H1 (cell line): ENCODE measurements around the gene TRMT10C.

Source experiments
- POLR2A ChIP-seq, 2 experiments: IDR thresholded peaks; 1 replicate in 1 of 2; 2 replicates in 1 of 2; pipeline ENCODE4 v1.6.1; 2011; ENCODE audit warnings: low read depth in 2 of 2, low read length in 2 of 2, mild to moderate bottlenecking in 2 of 2; ENCODE audit errors: control extremely low read depth in 1 of 2
- TF ChIP-seq, protein P1 (sequence below): IDR thresholded peaks from 2 replicates; pipeline ENCODE4 v1.6.1; 2011; ENCODE audit warnings: low read depth, mild to moderate bottlenecking, low read length; ENCODE audit not compliant: insufficient read depth

DNA sequence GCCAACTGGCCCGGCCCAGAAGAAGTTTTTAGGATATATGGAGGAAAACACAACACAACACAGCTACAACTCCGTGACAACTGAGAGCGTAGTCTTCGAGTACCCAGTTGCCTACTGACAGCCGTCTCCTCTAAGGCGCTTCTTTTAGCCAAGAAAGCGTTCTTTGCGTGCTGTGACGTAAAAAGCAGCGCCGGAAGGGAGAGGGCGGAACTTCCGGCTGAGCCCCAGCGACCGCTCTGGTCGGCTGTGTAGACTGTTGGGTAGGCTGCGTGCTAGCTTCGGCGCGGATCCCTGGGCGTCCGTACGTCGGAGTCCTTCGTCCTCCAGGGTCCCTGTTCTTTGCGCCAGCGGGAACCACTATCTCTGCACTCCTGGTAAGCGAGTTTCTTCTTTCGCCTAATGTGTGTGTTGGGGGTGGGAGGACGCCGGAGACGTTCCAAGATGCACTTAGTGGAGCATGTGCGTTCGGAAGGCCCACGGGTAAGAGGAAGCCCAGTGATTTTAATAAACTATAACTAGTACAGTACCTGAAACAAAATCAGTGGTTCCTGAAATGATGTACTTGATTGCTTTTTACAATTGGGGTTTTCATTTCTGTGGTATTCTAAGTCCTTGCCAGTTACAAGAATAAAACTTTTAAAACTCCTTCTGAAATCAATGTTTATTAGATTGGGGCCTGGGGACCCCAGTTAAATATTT is at the start of gene TRMT10C:
- peak; percentile 93 to 98 for TF ChIP-seq POLR2A (IDR thresholded peaks at IDR 0.05; ENCODE audit: control extremely low read depth in 1 of 2, low read depth in 2 of 2, low read length in 2 of 2)
- TF ChIP-seq, protein P1, sequence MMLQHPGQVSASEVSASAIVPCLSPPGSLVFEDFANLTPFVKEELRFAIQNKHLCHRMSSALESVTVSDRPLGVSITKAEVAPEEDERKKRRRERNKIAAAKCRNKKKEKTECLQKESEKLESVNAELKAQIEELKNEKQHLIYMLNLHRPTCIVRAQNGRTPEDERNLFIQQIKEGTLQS: peak; percentile 68
